Measurements from ENCODE around the gene FAM83E.
"Not testable (repeated sequence)": the region's sequence is repeated elsewhere in the genome, so short reads cannot be mapped to it uniquely, and the experiment has no call there.

The FAM83E gene

GRCh38 chr19:48635966-48636858, 21.3 kb upstream of the FAM83E start:
- Histone ChIP-seq H3K9me3 (ENCODE audit: control insufficient read depth, insufficient read depth, low read length) (no peaks in the 10 kb centered on the region), H3K4me1 (ENCODE audit: insufficient read depth, low read length) (peaks cover 6% of the 10 kb centered on the region), H3K9ac (ENCODE audit: low read depth, low read length) (peak overlapping the region; percentile 75)

GRCh38 chr19:48635263-48635965, 20.5 kb upstream of the FAM83E start:
- peaks cover 6% of the 10 kb centered on the region for H3K4me1 ChIP-seq (ENCODE audit: insufficient read depth, low read length)

More at GRCh38 chr19:48635966-48636858, 21.3 kb upstream of the FAM83E start:
- no peaks in the 10 kb centered on the region for H3K36me3 ChIP-seq (ENCODE audit: insufficient read depth, low read length)

GRCh38 chr19:48634424-48635262, 19.8 kb upstream of the FAM83E start:
- H3K9me3 ChIP-seq (ENCODE audit: control insufficient read depth, insufficient read depth, low read length), result no peaks in the 10 kb centered on the region
- no peaks in the 10 kb centered on the region for H3K36me3 ChIP-seq (ENCODE audit: insufficient read depth, low read length)
- peak overlapping the region; percentile 37; the same call in 1 of the 2 replicates for H3K9ac ChIP-seq (ENCODE audit: low read depth, low read length)
- H3K4me1 ChIP-seq (ENCODE audit: insufficient read depth, low read length), result peaks cover 6% of the 10 kb centered on the region

More at GRCh38 chr19:48635263-48635965, 20.5 kb upstream of the FAM83E start:
- no peaks in the 10 kb centered on the region for H3K36me3 ChIP-seq (ENCODE audit: insufficient read depth, low read length)
- H3K9ac ChIP-seq (ENCODE audit: low read depth, low read length), result peak overlapping the region; percentile 75
- no peaks in the 10 kb centered on the region for H3K9me3 ChIP-seq (ENCODE audit: control insufficient read depth, insufficient read depth, low read length)

GRCh38 chr19:48634036-48634342, 19.1 kb upstream of the FAM83E start:
- Histone ChIP-seq H3K9ac (ENCODE audit: low read depth, low read length) (peak overlapping the region; percentile 14; the same call in 1 of the 2 replicates), H3K36me3 (ENCODE audit: insufficient read depth, low read length) (no peaks in the 10 kb centered on the region), H3K9me3 (ENCODE audit: control insufficient read depth, insufficient read depth, low read length) (no peaks in the 10 kb centered on the region), H3K4me1 (ENCODE audit: insufficient read depth, low read length) (peaks cover 6% of the 10 kb centered on the region)

- H3K36me3 ChIP-seq (ENCODE audit: insufficient read depth, low read length), result no peaks in the 10 kb centered on the region
- peak overlapping the region; percentile 14; the same call in 1 of the 2 replicates for H3K9ac ChIP-seq (ENCODE audit: low read depth, low read length)
- peaks cover 6% of the 10 kb centered on the region for H3K4me1 ChIP-seq (ENCODE audit: insufficient read depth, low read length)
- H3K9me3 ChIP-seq (ENCODE audit: control insufficient read depth, insufficient read depth, low read length), result no peaks in the 10 kb centered on the region
Observed at GRCh38 chr19:48633148-48634035, 18.5 kb upstream of the FAM83E start.

GRCh38 chr19:48632692-48633147, 17.8 kb upstream of the FAM83E start:
- Histone ChIP-seq H3K9me3 (ENCODE audit: control insufficient read depth, insufficient read depth, low read length) (no peaks in the 10 kb centered on the region), H3K4me1 (ENCODE audit: insufficient read depth, low read length) (peaks cover 6% of the 10 kb centered on the region), H3K36me3 (ENCODE audit: insufficient read depth, low read length) (no peaks in the 10 kb centered on the region), H3K9ac (ENCODE audit: low read depth, low read length) (no peak overlapping the region)

- H3K36me3 ChIP-seq (ENCODE audit: insufficient read depth, low read length); H3K4me1 ChIP-seq (ENCODE audit: insufficient read depth, low read length); H3K9ac ChIP-seq (ENCODE audit: low read depth, low read length); H3K9me3 ChIP-seq (ENCODE audit: control insufficient read depth, insufficient read depth, low read length): not testable (repeated sequence)
Observed at GRCh38 chr19:48632286-48632685, 17.4 kb upstream of the FAM83E start.

GRCh38 chr19:48631225-48631624, 16.3 kb upstream of the FAM83E start:
- Histone ChIP-seq H3K36me3 (ENCODE audit: insufficient read depth, low read length) (no peaks in the 10 kb centered on the region), H3K4me1 (ENCODE audit: insufficient read depth, low read length) (peaks cover 6% of the 10 kb centered on the region), H3K9me3 (ENCODE audit: control insufficient read depth, insufficient read depth, low read length) (no peaks in the 10 kb centered on the region), H3K9ac (ENCODE audit: low read depth, low read length) (peak overlapping the region; percentile 48)

GRCh38 chr19:48630296-48631063, 15.6 kb upstream of the FAM83E start:
- no peaks in the 10 kb centered on the region for H3K36me3 ChIP-seq (ENCODE audit: insufficient read depth, low read length)
- peak overlapping the region; percentile 48 for H3K9ac ChIP-seq (ENCODE audit: low read depth, low read length)
- H3K9me3 ChIP-seq (ENCODE audit: control insufficient read depth, insufficient read depth, low read length), result no peaks in the 10 kb centered on the region
- H3K4me1 ChIP-seq (ENCODE audit: insufficient read depth, low read length), result peaks cover 6% of the 10 kb centered on the region

GRCh38 chr19:48629599-48630295, 14.9 kb upstream of the FAM83E start:
- H3K9ac ChIP-seq (ENCODE audit: low read depth, low read length), result peak overlapping the region; percentile 48
- no peaks in the 10 kb centered on the region for H3K36me3 ChIP-seq (ENCODE audit: insufficient read depth, low read length)
- H3K4me1 ChIP-seq (ENCODE audit: insufficient read depth, low read length), result peaks cover 6% of the 10 kb centered on the region
- no peaks in the 10 kb centered on the region for H3K9me3 ChIP-seq (ENCODE audit: control insufficient read depth, insufficient read depth, low read length)

- Histone ChIP-seq H3K9ac (ENCODE audit: low read depth, low read length) (peak overlapping the region; percentile 29), H3K36me3 (ENCODE audit: insufficient read depth, low read length) (no peaks in the 10 kb centered on the region), H3K9me3 (ENCODE audit: control insufficient read depth, insufficient read depth, low read length) (no peaks in the 10 kb centered on the region), H3K4me1 (ENCODE audit: insufficient read depth, low read length) (peaks cover 6% of the 10 kb centered on the region)
Observed at GRCh38 chr19:48629297-48629598, 14.4 kb upstream of the FAM83E start.

GRCh38 chr19:48628486-48629296, 13.8 kb upstream of the FAM83E start:
- Histone ChIP-seq H3K9ac (ENCODE audit: low read depth, low read length) (no peak overlapping the region), H3K4me1 (ENCODE audit: insufficient read depth, low read length) (no peaks in the 10 kb centered on the region; the same call in 1 of the 2 replicates), H3K36me3 (ENCODE audit: insufficient read depth, low read length) (no peaks in the 10 kb centered on the region), H3K9me3 (ENCODE audit: control insufficient read depth, insufficient read depth, low read length) (no peaks in the 10 kb centered on the region)

Measured in ES-I3 (cell line).